Spleen (tissue), 11 donors: ENCODE measurements around the gene PBRM1. TPM values are rescaled to one million over a fixed set of nuclear protein-coding genes. Genes with fewer than 3 reads are reported as not detected.

Source experiments
- DNase-seq: peaks from one replicate; pipeline ENCODE4 v3.0.0-alpha.2; 2020
- H3K27ac ChIP-seq, 8 donors: fragments of 200-600 bp; sonication (generic) in 7 of 8; 1 replicate in 4 of 8; 2 replicates in 4 of 8; pipeline versions ENCODE4 v1.5.0 to v1.8.0; 2016 to 2021; ENCODE audit warnings: inconsistent platforms in 4 of 8, mild to moderate bottlenecking in 4 of 8, moderate library complexity in 1 of 8
- H3K27me3 ChIP-seq, 7 donors: fragments of 200-600 bp; sonication (generic) in 6 of 7; replicated peaks in 1 of 7; 1 replicate in 4 of 7; 2 replicates in 3 of 7; pipeline versions ENCODE4 v1.5.0 to v1.8.0; 2016 to 2021; ENCODE audit warnings: inconsistent platforms in 3 of 7, mild to moderate bottlenecking in 1 of 7
- H3K36me3 ChIP-seq, 6 donors: fragments of 200-600 bp; sonication (generic) in 5 of 6; 1 replicate in 4 of 6; 2 replicates in 2 of 6; pipeline versions ENCODE4 v1.5.0 to v1.8.0; 2016 to 2021; ENCODE audit warnings: inconsistent platforms in 2 of 6
- H3K4me1 ChIP-seq, 6 donors: fragments of 200-600 bp; sonication (generic) in 5 of 6; 1 replicate in 3 of 6; 2 replicates in 3 of 6; pipeline versions ENCODE4 v1.5.0 to v1.8.0; 2016 to 2021; ENCODE audit warnings: inconsistent platforms in 3 of 6
- H3K4me3 ChIP-seq, 8 donors: fragments of 200-600 bp; sonication (generic) in 7 of 8; 1 replicate in 4 of 8; 2 replicates in 4 of 8; pipeline versions ENCODE4 v1.5.0 to v1.8.0; 2016 to 2021; ENCODE audit warnings: inconsistent platforms in 4 of 8, mild to moderate bottlenecking in 4 of 8, moderate library complexity in 2 of 8
- H3K9me3 ChIP-seq, 8 donors: fragments of 200-600 bp; sonication (generic) in 7 of 8; 1 replicate in 4 of 8; 2 replicates in 4 of 8; pipeline versions ENCODE4 v1.5.0 to v1.8.0; 2016 to 2021; ENCODE audit warnings: inconsistent platforms in 4 of 8
- CTCF ChIP-seq, 11 experiments: fragments of 200-600 bp in 7 of 11; fragments of 450-650 bp in 4 of 11; sonication (generic) in 4 of 11; IDR thresholded peaks in 8 of 11; conservative IDR thresholded peaks in 3 of 11; 1 replicate in 7 of 11; 2 replicates in 4 of 11; pipeline versions ENCODE4 v1.4.0 to v1.8.0; 2016 to 2021; ENCODE audit warnings: antibody characterized with exemption in 11 of 11, inconsistent platforms in 4 of 11, mild to moderate bottlenecking in 1 of 11
- POLR2A ChIP-seq, 3 donors: fragments of 450-650 bp; IDR thresholded peaks; one replicate each; pipeline ENCODE4 v1.5.1; 2017; ENCODE audit warnings: antibody characterized with exemption in 3 of 3, mild to moderate bottlenecking in 1 of 3
- POLR2AphosphoS5 ChIP-seq, 3 donors: sonication (generic); formaldehyde crosslinking; IDR thresholded peaks; one replicate each; pipeline ENCODE4 v1.5.1; 2017; ENCODE audit warnings: antibody characterized with exemption in 3 of 3
- WGBS, 5 donors: extraction: QIAGEN DNeasy Blood & Tissue Kit in 3 of 5; methylation state at CpG; one replicate each; pipeline versions ENCODE4 v1.1.5 to v1.1.7; 2013 to 2018; 5-methylcytosine and 5-hydroxymethylcytosine counted together
- intact Hi-C: fragments of 100-400 bp; cut with DNase I; formaldehyde crosslinking; loops from one replicate; pipeline ENCODE4 v1.15.0; 2023; ENCODE audit warnings: low total_unique reads
- polyA plus RNA-seq, 3 donors: library from polyadenylated mRNA; stranded (reverse); fragments of 200-250 nt; gene quantifications; one replicate each; pipeline ENCODE4 v1.2.1, GENCODE V29; 2013
- total RNA-seq, 7 donors: library from RNA; depleted of rRNA in 3 of 7; stranded (reverse); fragments of >200 nt in 3 of 7; fragmentation: NEBNext Ultra II Directional in 4 of 7; extraction: Animal tissue kit (Norgen Biotek cat#: 25700) in 4 of 7; gene quantifications; one replicate each; pipeline versions ENCODE4 v1.1.0 to v1.2.1, GENCODE V29; 2016 to 2021
- donor health status: healthy with polysubstance abuse.
- donor health status: DM: no; HTN: no; CAD: no; lungs with moderate emphysema.
- donor health status: DM: no; HTN: no; CAD: no.
- donor health status: Bipolar disorder and iron deficiency.
- donor health status: healthy.
- donor health status: DM: no; HTN: no; CAD: no.
- donor health status: DM: yes; HTN: yes; CAD: no.

Gene PBRM1
- total and polyA plus RNA-seq, 10 donors: 5.7 to 125 (median 69.5) TPM

GRCh38 chr3:52705688-52706686 lies 20.3 kb upstream of the PBRM1 start, which contains the start of the genes GLT8D1 and SPCS1:
TSS of gene GLT8D1 (minus strand) at chr3:52705791. CDS start at chr3:52700460, 5,331 bp downstream.
TSS of gene SPCS1 (plus strand) at chr3:52706106. CDS start at chr3:52706247, 141 bp downstream.
- Histone ChIP-seq H3K27ac (peak within 1 kb of the TSS; percentile 84 to 96 (median 94)), H3K36me3 (peaks cover 0 to 32% (median 13%) of the 10 kb centered on the region in 6 donors), H3K4me1 (peaks cover 30 to 86% (median 39%) of the 10 kb centered on the region in 6 donors), H3K27me3 (no peaks in the 10 kb centered on the region), H3K4me3 (peak within 1 kb of the TSS; percentile 92 to 100 (median 100)), H3K9me3 (no peaks in the 10 kb centered on the region)
- intact Hi-C loops: no loop called here
- 0% methylated on average over 64 to 94 of the region's 94 CpGs for WGBS, 5 donors
- TF ChIP-seq CTCF (IDR thresholded peaks at IDR 0.05 in 8 of 11, conservative IDR thresholded peaks at IDR 0.05 in 3 of 11) (peak in 3 of 11 experiments; percentile 19 to 30 (median 21)), POLR2A (IDR thresholded peaks at IDR 0.05) (peak in 2 of 3 donors; percentile 41 to 53), POLR2AphosphoS5 (IDR thresholded peaks at IDR 0.05) (peak; percentile 88 to 94 (median 91))
- DNase-seq: peak; percentile 98

DNA sequence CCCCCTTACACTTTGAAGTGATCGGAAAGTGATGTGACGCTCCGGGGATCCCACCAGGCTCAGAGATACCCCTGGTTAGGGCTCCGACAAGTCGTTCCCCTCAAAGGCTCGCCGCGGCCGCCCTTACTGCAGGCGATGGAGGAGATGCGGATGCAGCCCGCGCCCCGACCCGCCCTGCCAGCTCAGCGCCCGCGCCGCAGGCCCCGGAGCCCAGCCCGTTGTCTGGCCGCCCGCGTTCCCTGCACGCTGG lies 19.6 kb upstream of the PBRM1 start:
- H3K4me3 ChIP-seq: peak overlapping the region; percentile 92 to 100 (median 100)
- no peaks in the 10 kb centered on the region for H3K9me3 ChIP-seq
- 1% methylated on average over 20 to 25 of the region's 25 CpGs; no CpG with 5 or more reads in 1 of the 5 donors for WGBS, 5 donors
- no peak for DNase-seq
- peaks cover 0 to 29% (median 13%) of the 10 kb centered on the region in 6 donors for H3K36me3 ChIP-seq
- no peaks in the 10 kb centered on the region for H3K27me3 ChIP-seq
- H3K4me1 ChIP-seq: peaks cover 30 to 80% (median 38%) of the 10 kb centered on the region in 6 donors
- TF ChIP-seq CTCF (IDR thresholded peaks at IDR 0.05 in 8 of 11, conservative IDR thresholded peaks at IDR 0.05 in 3 of 11): no peak
- TF ChIP-seq POLR2AphosphoS5 (IDR thresholded peaks at IDR 0.05): no peak
- no peak for TF ChIP-seq POLR2A (IDR thresholded peaks at IDR 0.05)
- H3K27ac ChIP-seq: peak overlapping the region; percentile 84 to 96 (median 94)
- intact Hi-C loops: no loop called here

DNA sequence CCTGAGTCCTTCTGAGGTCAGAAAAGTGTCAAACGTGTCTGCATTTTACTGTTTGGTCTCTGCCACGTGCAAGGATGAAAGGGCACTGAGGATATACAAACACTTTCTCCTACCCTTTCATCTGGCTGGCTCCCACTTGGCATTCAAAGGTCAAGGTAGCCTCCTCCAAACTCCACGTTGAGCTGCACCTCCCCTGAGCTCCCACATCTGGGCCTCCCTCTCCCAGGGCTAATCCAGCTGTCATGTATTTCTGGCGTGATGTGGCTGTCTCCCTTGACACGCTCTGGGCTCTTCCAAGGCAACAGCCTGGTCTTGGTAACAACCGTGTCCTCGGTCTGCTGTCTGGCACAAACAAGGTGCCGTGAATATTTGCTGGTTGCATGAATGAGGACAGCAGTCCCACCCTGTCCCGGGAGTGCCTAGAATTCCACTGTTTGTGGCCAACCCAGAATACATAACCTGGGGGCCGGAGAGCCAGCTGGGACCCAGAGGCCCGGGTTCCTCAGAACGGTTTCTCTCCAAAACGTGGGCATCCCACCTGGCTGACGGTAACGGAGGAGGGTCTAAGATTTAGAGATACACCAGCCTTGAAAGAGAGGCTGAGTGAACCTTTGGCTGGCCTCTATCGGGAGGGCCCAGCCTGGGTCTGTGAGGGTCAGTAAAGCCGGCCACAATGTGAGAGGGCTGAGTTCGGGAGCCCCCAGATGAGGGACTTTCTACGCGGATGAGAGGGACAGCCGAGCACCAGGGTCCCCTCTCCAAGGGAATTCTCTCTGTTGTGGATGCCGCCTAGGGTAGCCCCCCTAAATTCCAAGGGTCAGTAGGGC lies 19.1 kb upstream of the PBRM1 start:
- Histone ChIP-seq H3K27me3 (no peaks in the 10 kb centered on the region), H3K4me3 (peak overlapping the region; percentile 92 to 100 (median 100)), H3K27ac (peak overlapping the region; percentile 84 to 96 (median 94)), H3K36me3 (peaks cover 0 to 27% (median 13%) of the 10 kb centered on the region in 6 donors), H3K4me1 (peaks cover 30 to 75% (median 38%) of the 10 kb centered on the region in 6 donors), H3K9me3 (no peaks in the 10 kb centered on the region)
- WGBS, 5 donors: 2 to 19% (median 7%) methylated on average over 5 to 22 of the region's 22 CpGs
- DNase-seq: no peak
- intact Hi-C loops: no loop called here
- no peak for TF ChIP-seq POLR2AphosphoS5 (IDR thresholded peaks at IDR 0.05)
- no peak for TF ChIP-seq POLR2A (IDR thresholded peaks at IDR 0.05)
- no peak for TF ChIP-seq CTCF (IDR thresholded peaks at IDR 0.05 in 8 of 11, conservative IDR thresholded peaks at IDR 0.05 in 3 of 11)
